ENCODE data around the gene TMA7B. TPM values are rescaled to one million over a fixed set of nuclear protein-coding genes. Genes with fewer than 3 reads are reported as not detected.

Gene TMA7B
- total and polyA plus RNA-seq, 2 donors (not counting 3 experiments of a cell fraction or from before 2014, with no cell fraction given): not detected

DNA sequence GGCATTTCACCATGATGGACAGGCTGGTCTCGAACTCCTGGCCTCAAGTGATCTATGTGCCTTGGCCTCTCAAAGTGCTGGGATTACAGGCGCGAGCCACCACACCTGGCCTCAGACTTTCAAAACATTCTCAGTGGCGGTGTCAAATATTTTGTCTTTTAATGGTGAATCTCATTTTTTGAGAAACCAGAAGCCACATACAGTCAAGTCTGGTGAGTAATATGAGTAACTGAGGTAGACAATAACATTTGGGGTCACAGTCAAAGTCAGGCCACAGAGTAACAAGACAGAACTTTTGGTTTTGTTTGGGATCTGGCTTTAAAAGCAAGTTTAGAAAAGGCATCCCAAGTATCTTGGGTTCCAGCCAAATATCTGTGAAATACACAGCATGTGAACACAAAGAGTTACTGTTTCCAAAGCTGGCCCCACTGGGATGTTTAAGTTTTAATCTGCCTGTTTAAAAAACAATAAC, 5.6 kb upstream of the TMA7B start:
- BruUV-seq (replicated peaks): no TSS peak
- dilution Hi-C loops (cut with MboI; ENCODE audit: extremely low pct_ligation_motif_present, low sequenced_read_pairs) (no loop called here), intact Hi-C loops (cut with micrococcal nuclease) (no loop called here)
- Histone ChIP-seq H3K36me3 (ENCODE audit: control insufficient read depth in 2 of 2, extremely low read depth in 1 of 2, insufficient read depth in 2 of 2, low read length in 2 of 2) (no peaks in the 10 kb centered on the region), H3K27me3 (ENCODE audit: control insufficient read depth in 2 of 2, insufficient read depth in 2 of 2, low read length in 2 of 2) (no peaks in the 10 kb centered on the region), H3K4me2 (ENCODE audit: insufficient read depth, low read length) (no peak overlapping the region), H3K9ac (replicated peaks; ENCODE audit: extremely low read depth, insufficient read depth, low read length) (no peak overlapping the region), H3K27ac (ENCODE audit: insufficient read depth, low read depth, low read length) (no peak overlapping the region), H3K4me1 (ENCODE audit: control insufficient read depth, extremely low read depth, insufficient read depth, low read length) (peaks cover under 1% of the 10 kb centered on the region), H3K9me3 (replicated peaks; ENCODE audit: control insufficient read depth, insufficient read depth, low read length) (no peaks in the 10 kb centered on the region), H3K79me2 (ENCODE audit: control insufficient read depth, insufficient read depth, low read length) (no peaks in the 10 kb centered on the region), H3K9me1 (replicated peaks; ENCODE audit: control insufficient read depth, extremely low read depth, insufficient read depth, low read length) (no peaks in the 10 kb centered on the region), H4K20me1 (replicated peaks; ENCODE audit: control insufficient read depth, extremely low read depth, insufficient read depth, low read length) (no peaks in the 10 kb centered on the region), H2AFZ (ENCODE audit: low read depth, low read length) (no peak overlapping the region), H3K4me3 (replicated peaks in 1 of 3; ENCODE audit: insufficient read depth in 1 of 3, low read depth in 1 of 3, low read length in 3 of 3) (no peak overlapping the region)
- TF ChIP-seq, protein P1, sequence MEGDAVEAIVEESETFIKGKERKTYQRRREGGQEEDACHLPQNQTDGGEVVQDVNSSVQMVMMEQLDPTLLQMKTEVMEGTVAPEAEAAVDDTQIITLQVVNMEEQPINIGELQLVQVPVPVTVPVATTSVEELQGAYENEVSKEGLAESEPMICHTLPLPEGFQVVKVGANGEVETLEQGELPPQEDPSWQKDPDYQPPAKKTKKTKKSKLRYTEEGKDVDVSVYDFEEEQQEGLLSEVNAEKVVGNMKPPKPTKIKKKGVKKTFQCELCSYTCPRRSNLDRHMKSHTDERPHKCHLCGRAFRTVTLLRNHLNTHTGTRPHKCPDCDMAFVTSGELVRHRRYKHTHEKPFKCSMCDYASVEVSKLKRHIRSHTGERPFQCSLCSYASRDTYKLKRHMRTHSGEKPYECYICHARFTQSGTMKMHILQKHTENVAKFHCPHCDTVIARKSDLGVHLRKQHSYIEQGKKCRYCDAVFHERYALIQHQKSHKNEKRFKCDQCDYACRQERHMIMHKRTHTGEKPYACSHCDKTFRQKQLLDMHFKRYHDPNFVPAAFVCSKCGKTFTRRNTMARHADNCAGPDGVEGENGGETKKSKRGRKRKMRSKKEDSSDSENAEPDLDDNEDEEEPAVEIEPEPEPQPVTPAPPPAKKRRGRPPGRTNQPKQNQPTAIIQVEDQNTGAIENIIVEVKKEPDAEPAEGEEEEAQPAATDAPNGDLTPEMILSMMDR (IDR thresholded peaks at IDR 0.05; ENCODE audit: extremely low read depth in 1 of 2, insufficient read depth in 1 of 2, low read depth in 1 of 2, low read length in 2 of 2): no peak
- no peak for TF ChIP-seq POLR2A (IDR thresholded peaks at IDR 0.05; ENCODE audit: low read depth, low read length)
- no peak for TF ChIP-seq JUN (IDR thresholded peaks at IDR 0.05; ENCODE audit: borderline replicate concordance, insufficient read depth, insufficient read length, low read depth)
- no peak for TF ChIP-seq GATA2 (IDR thresholded peaks at IDR 0.05; ENCODE audit: insufficient read depth, insufficient read length, low read depth, low read length)
- no peak for TF ChIP-seq MYC (IDR thresholded peaks at IDR 0.05; ENCODE audit: low read depth, low read length)
- TF ChIP-seq FOS (IDR thresholded peaks at IDR 0.05; ENCODE audit: borderline replicate concordance, insufficient read depth, low read length): no peak
- no peak for TF ChIP-seq EZH2 (IDR thresholded peaks at IDR 0.05; ENCODE audit: borderline replicate concordance, low read depth, low read length, severe bottlenecking)
- TF ChIP-seq, protein P2, sequence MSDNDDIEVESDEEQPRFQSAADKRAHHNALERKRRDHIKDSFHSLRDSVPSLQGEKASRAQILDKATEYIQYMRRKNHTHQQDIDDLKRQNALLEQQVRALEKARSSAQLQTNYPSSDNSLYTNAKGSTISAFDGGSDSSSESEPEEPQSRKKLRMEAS (IDR thresholded peaks at IDR 0.05; ENCODE audit: insufficient read depth, insufficient read length): no peak
- no peak for TF ChIP-seq POLR2AphosphoS5 (IDR thresholded peaks at IDR 0.05; ENCODE audit: insufficient read depth, low read depth, low read length)
- no peak for DNase-seq (ENCODE audit: low read depth, low spot score)
- FAIRE-seq: no peak
- ChIA-PET CTCF (no interaction called here), POLR2A (no interaction called here)

Measured in endothelial cell of umbilical vein (primary cell).